Keratinocyte (primary cell): ENCODE results near the gene ADAM12.

Experiments used
- EZH2 ChIP-seq: IDR thresholded peaks from one replicate; pipeline ENCODE4 v1.6.1; 2012; ENCODE audit warnings: inconsistent platforms, mild to moderate bottlenecking, low read length, moderate library complexity
- TF ChIP-seq, protein P1 (sequence below), 3 experiments: IDR thresholded peaks in 1 of 3; conservative IDR thresholded peaks in 1 of 3; optimal IDR thresholded peaks in 1 of 3; 2 replicates in 2 of 3; 3 replicates in 1 of 3; pipeline versions ENCODE3 to v1.5.1; 2011; ENCODE audit warnings: low read length in 3 of 3, mild to moderate bottlenecking in 3 of 3, moderate library complexity in 2 of 3, control low read depth in 1 of 3, inconsistent platforms in 1 of 3; ENCODE audit not compliant: insufficient read depth in 2 of 3; ENCODE audit errors: extremely low read depth in 1 of 3

DNA sequence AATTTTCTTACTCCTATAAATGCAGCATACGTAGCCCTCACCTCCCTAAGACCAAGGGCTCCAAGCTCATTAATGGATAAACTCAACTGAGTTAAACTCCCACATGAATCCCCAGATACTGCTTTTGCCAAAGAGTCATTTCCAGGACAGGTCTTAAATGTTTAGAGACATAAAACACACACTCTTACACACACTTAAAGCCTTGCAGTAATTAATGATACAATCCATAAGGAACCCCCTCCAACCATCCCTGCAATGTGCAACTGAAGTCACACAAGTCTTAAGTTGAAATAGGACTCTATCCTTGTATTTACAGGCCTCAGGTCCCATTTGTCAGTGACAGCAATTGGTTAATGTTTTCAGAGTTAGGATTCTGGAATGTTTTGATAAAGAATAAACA, 297.8 kb downstream of the ADAM12 start:
- TF ChIP-seq, protein P1, sequence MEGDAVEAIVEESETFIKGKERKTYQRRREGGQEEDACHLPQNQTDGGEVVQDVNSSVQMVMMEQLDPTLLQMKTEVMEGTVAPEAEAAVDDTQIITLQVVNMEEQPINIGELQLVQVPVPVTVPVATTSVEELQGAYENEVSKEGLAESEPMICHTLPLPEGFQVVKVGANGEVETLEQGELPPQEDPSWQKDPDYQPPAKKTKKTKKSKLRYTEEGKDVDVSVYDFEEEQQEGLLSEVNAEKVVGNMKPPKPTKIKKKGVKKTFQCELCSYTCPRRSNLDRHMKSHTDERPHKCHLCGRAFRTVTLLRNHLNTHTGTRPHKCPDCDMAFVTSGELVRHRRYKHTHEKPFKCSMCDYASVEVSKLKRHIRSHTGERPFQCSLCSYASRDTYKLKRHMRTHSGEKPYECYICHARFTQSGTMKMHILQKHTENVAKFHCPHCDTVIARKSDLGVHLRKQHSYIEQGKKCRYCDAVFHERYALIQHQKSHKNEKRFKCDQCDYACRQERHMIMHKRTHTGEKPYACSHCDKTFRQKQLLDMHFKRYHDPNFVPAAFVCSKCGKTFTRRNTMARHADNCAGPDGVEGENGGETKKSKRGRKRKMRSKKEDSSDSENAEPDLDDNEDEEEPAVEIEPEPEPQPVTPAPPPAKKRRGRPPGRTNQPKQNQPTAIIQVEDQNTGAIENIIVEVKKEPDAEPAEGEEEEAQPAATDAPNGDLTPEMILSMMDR (optimal IDR thresholded peaks at IDR 0.05 in 1 of 3, IDR thresholded peaks at IDR 0.05 in 1 of 3, conservative IDR thresholded peaks at IDR 0.05 in 1 of 3; ENCODE audit: extremely low read depth in 1 of 3, insufficient read depth in 2 of 3, low read length in 3 of 3) = no peak
- TF ChIP-seq EZH2 = no peak
